ENCODE measurements around the gene C1QB.
"Not testable (repeated sequence)": the region's sequence is repeated elsewhere in the genome, so short reads cannot be mapped to it uniquely, and the experiment has no call there.

C1QB gene

GRCh38 chr1:22666412-22666811 is 13.4 kb downstream of the C1QB start:
- no peak for TF ChIP-seq CTCF (IDR thresholded peaks at IDR 0.05; ENCODE audit: low read depth, low read length)
- DNase-seq (ENCODE audit: low read depth, low spot score) = no peak
- in situ Hi-C loops (cut with HindIII; ENCODE audit: low sequenced_read_pairs) = no loop called here
- no peak overlapping the region for H3K4me3 ChIP-seq (ENCODE audit: low read depth, low read length)

- in situ Hi-C loops (cut with HindIII; ENCODE audit: low sequenced_read_pairs); H3K4me3 ChIP-seq (ENCODE audit: low read depth, low read length); DNase-seq (ENCODE audit: low read depth, low spot score): not testable (repeated sequence)
These were observed 15.8 kb downstream of the C1QB start for GRCh38 chr1:22668840-22669239.

- H3K4me3 ChIP-seq (ENCODE audit: low read depth, low read length) = no peak overlapping the region
- in situ Hi-C loops (cut with HindIII; ENCODE audit: low sequenced_read_pairs) = no loop called here
- no peak for DNase-seq (ENCODE audit: low read depth, low spot score)
- TF ChIP-seq CTCF (IDR thresholded peaks at IDR 0.05; ENCODE audit: low read depth, low read length) = no peak
These were observed 17.4 kb downstream of the C1QB start for GRCh38 chr1:22670352-22670975.

GRCh38 chr1:22671999-22672398 is 19.0 kb downstream of the C1QB start:
- in situ Hi-C loops (cut with HindIII; ENCODE audit: low sequenced_read_pairs) = no loop called here
- no peak for TF ChIP-seq CTCF (IDR thresholded peaks at IDR 0.05; ENCODE audit: low read depth, low read length)
- no peak for DNase-seq (ENCODE audit: low read depth, low spot score)
- no peak overlapping the region for H3K4me3 ChIP-seq (ENCODE audit: low read depth, low read length)

- no peak overlapping the region for H3K4me3 ChIP-seq (ENCODE audit: low read depth, low read length)
- TF ChIP-seq CTCF (IDR thresholded peaks at IDR 0.05; ENCODE audit: low read depth, low read length) = peak; percentile 88
- in situ Hi-C loops (cut with HindIII; ENCODE audit: low sequenced_read_pairs) = no loop called here
- peak; percentile 70 for DNase-seq (ENCODE audit: low read depth, low spot score)
These were observed 20.7 kb downstream of the C1QB start for GRCh38 chr1:22673486-22674409.

GRCh38 chr1:22674410-22674749 is 21.3 kb downstream of the C1QB start:
- no peak overlapping the region for H3K4me3 ChIP-seq (ENCODE audit: low read depth, low read length)
- no peak for DNase-seq (ENCODE audit: low read depth, low spot score)
- in situ Hi-C loops (cut with HindIII; ENCODE audit: low sequenced_read_pairs) = no loop called here
- no peak for TF ChIP-seq CTCF (IDR thresholded peaks at IDR 0.05; ENCODE audit: low read depth, low read length)

- DNase-seq (ENCODE audit: low read depth, low spot score); H3K4me3 ChIP-seq (ENCODE audit: low read depth, low read length); in situ Hi-C loops (cut with HindIII; ENCODE audit: low sequenced_read_pairs): not testable (repeated sequence)
These were observed 23.1 kb downstream of the C1QB start for GRCh38 chr1:22676151-22676550.

Measured in astrocyte of the spinal cord (primary cell).